NCI-H2081 (cell line): Measurements from ENCODE around the gene RPRD1A.
A peak's percentile ranks its signal among the peaks of the same experiment; 100 is the strongest.
"Not testable (repeated sequence)": the region's sequence is repeated elsewhere in the genome, so short reads cannot be mapped to it uniquely, and the experiment has no call there.

Source experiments
- DNase-seq, 2 experiments: peaks; one replicate each; lab custom pipeline; 2025; lab: John Stamatoyannopoulos, UW

Gene RPRD1A

GRCh38 chr18:36031903-36032302, 35.5 kb downstream of the RPRD1A start:
- DNase-seq, result no peak

DNA sequence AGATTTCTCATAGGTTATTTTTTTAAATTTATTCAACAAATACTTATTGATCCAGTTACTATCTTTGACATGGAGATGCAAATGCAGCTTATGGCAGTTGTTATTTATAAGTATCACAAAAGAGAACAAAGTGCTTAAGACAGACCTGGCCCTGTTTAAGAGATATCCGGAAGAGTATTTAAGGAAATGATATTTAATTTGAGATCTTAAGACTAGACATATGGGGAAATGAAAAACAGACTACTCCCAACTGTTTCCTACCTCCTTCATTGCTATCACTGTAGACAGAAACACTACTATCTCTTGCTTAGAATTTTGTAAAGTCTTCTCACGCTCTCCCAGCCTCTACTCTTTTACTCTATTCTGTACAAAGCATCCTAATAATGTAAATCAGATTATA, 36.0 kb downstream of the RPRD1A start:
- DNase-seq, result no peak

GRCh38 chr18:36028859-36029258, 38.5 kb downstream of the RPRD1A start:
- DNase-seq, result no peak

GRCh38 chr18:36025025-36025424, 42.3 kb downstream of the RPRD1A start:
- no peak for DNase-seq

- not testable (repeated sequence) for DNase-seq
Observed at GRCh38 chr18:36024241-36024640, 43.1 kb downstream of the RPRD1A start.

GRCh38 chr18:36023336-36023735, 44.0 kb downstream of the RPRD1A start:
- DNase-seq, result no peak

- no peak for DNase-seq
Observed at GRCh38 chr18:36020174-36020711, 47.1 kb downstream of the RPRD1A start.

- DNase-seq, result no peak
Observed at GRCh38 chr18:36017232-36017631, 50.1 kb downstream of the RPRD1A start.

DNA sequence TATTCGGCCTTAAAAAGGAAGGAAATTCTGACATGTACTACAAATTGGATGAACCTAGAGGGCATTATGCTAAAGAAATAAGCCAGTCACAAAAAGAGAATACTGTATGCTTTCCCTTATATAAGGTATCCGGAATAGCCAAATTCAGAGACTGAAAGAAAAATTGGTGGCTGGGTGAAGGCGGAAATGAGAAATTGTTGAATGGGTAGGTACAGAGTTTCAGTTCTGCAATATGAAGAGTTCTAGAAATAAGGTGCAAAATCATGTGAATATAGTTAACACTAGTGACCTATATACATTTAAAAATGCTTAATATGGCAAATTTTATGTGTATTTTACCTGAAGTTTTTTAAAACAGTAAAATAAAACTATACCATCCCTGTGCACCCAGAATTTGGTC, 51.7 kb downstream of the RPRD1A start:
- no peak for DNase-seq

DNA sequence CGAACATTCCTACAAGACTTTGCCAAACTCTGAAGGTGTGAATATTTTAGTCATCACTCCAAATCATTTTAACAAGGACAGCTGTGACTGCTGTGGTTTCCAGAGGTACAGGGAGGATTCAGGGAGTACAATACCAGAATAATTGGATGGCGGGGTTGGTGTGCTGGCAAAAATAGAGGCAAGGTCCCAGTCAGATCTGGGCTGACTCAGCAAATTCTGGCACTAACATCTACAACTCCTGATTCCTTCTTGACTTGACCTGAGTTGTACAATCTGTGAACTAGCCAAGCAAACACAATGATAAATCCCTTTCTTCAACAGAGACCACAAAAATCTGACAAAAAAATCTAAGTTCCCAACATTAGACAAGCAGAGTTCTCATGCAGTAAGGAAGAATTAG, 54.5 kb downstream of the RPRD1A start:
- DNase-seq, result no peak

DNA sequence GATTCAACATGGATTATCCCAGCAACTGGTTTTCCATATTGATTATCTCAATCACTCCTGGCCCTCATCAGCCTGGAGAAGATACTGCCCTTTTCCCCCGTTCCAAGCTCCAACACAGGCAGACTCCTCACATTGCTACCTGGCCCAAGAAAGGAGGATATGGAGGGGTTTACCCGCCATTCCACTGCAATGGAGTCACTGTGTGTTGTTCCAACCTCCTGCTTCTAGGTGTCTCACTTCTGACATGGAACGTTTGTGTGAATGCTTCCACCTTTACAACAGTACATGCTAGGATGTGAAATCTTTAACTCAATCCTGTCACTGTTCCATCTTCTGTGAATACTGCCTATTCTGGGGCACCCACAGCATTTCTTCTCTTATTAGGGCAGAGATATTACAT, 58.1 kb downstream of the RPRD1A start:
- DNase-seq, result no peak

DNA sequence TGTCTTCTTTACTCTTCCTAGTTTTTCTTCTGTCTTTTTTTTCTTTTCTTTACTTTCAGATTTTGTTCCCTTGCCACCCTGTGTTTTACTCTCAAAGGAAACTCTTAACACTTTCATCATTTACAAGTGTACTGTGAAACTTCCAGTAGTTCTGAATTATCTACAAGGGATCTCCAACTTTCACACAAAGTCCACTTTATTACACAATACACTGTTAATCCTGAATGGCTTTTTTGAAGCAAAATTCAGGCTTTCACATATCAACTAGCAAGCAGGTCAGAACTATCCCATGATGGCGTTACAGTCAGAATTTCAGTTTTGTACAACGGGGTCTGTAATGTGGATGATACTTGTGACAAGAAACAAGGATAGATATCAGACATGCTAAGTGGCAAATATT, 60.4 kb downstream of the RPRD1A start:
- no peak for DNase-seq

GRCh38 chr18:35999925-36000324, 67.4 kb downstream of the RPRD1A start:
- DNase-seq, result no peak

- DNase-seq, result no peak
Observed at GRCh38 chr18:35998967-35999366, 68.4 kb downstream of the RPRD1A start.

GRCh38 chr18:35993013-35993412, 74.3 kb downstream of the RPRD1A start:
- DNase-seq, result no peak

- DNase-seq, result no peak
Observed at GRCh38 chr18:35991696-35992095, 75.7 kb downstream of the RPRD1A start.

GRCh38 chr18:35983818-35984217, 83.5 kb downstream of the RPRD1A start:
- no peak for DNase-seq

- no peak for DNase-seq
Observed at GRCh38 chr18:35983147-35983546, 84.2 kb downstream of the RPRD1A start.

DNA sequence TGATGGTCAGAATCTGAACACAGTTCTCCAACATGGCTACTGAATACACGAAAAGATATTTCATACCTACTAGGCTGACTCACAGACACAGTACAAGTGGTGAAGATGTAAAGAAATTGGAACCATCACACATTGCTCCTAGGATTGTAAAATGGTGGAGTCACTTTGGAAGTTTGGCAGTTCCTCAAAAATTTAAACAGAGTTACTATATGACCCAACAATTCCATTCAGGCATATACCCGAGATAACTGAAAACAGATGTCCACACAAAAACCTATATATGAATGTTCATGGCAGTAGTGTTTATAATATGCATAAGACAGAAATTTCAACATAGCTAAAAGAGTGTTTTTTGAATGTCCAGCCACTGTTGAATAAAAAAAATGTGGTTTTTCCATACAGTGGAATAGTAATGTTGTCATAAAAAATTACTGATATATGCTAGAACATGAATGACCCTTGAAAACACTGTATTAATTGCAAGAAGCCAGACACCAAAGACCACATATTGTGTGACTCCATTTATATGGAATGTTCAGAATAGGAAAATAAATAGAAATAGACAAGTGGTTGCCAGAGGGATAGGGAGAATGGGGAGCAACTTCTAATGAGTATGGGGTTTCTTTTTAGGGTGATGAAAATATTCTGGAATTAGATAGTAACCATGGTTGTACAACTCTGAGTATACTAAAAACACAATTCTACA, 84.8 kb downstream of the RPRD1A start:
- no peak for DNase-seq

DNA sequence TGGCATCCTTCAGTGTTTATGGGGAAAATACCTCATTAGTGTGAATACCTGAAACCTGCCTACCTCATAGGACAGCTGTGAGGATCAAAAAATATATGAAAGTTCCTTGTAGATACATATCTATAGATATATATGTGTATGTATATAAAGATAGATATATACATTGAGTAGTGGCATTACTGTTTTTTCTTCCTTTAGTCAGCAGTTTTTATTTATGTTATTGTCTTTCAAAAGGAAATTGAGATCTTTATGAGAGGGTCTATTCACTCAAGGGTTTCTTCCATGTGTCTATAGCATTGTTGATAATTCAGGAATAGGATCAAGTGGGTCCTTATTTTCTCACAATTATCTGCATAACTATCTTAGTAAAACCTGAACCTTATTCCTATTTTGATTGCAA, 88.2 kb downstream of the RPRD1A start:
- DNase-seq, result no peak

DNA sequence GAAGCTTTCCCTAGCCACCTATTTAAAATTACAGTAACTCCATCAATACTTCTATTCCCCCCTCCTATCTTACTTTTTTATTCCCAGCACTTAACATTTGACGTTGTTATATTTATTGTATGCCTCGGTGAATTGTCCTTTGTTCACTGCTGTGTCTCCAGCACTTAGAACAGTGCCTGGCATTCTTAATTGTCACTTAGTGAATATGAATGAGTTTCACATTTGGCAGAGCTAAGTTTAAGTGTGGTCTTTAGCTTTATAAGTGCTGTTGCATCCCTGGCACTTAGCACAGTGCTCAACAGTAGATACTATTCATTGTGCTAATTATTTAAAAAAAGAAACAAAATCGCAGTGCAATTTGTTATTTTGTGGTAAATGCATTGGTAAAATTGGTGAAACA, 93.2 kb downstream of the RPRD1A start:
- no peak for DNase-seq

DNA sequence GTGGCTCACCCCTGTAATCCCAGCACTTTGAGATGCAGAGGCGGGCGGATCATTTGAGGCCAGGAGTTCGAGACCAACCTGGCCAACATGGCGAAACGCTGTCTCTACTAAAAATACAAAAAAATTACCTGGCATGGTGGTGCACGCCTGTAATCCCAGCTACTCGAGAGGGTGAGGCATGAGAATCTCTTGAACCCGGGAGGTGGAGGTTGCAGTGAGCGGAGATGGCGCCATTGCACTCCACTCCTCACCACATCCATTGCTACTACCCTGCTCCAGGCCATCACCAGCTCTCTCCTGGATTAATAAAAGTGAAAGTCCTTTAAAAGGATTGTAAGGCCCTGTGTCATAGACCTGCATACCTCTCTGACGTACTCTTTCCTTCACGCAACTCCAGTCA, 93.7 kb downstream of the RPRD1A start:
- DNase-seq, result no peak

- DNase-seq, result peak; percentile 95
Observed at GRCh38 chr18:35972197-35973000, 95.0 kb downstream of the RPRD1A start, which contains the start of gene RMP24. Gene RMP24 (plus strand): TSS chr18:35972679.
